ENCODE results near the gene GLCCI1.

Gene GLCCI1

GRCh38 chr7:8126601-8127167 lies 158.1 kb downstream of the GLCCI1 start:
- TF ChIP-seq GATA3 (IDR thresholded peaks at IDR 0.05; ENCODE audit: low read depth, low read length): no peak
- no peak for TF ChIP-seq GATA2 (IDR thresholded peaks at IDR 0.05; ENCODE audit: low read depth, low read length)

GRCh38 chr7:8128449-8129317 lies 160.1 kb downstream of the GLCCI1 start:
- TF ChIP-seq GATA3 (IDR thresholded peaks at IDR 0.05; ENCODE audit: low read depth, low read length) (no peak), GATA2 (IDR thresholded peaks at IDR 0.05; ENCODE audit: low read depth, low read length) (no peak)

GRCh38 chr7:8129318-8129659 lies 160.7 kb downstream of the GLCCI1 start:
- TF ChIP-seq GATA2 (IDR thresholded peaks at IDR 0.05; ENCODE audit: low read depth, low read length) (no peak), GATA3 (IDR thresholded peaks at IDR 0.05; ENCODE audit: low read depth, low read length) (no peak)

GRCh38 chr7:8130663-8131062 lies 162.1 kb downstream of the GLCCI1 start:
- TF ChIP-seq GATA2 (IDR thresholded peaks at IDR 0.05; ENCODE audit: low read depth, low read length) (no peak), GATA3 (IDR thresholded peaks at IDR 0.05; ENCODE audit: low read depth, low read length) (no peak)

GRCh38 chr7:8131694-8132605 lies 163.4 kb downstream of the GLCCI1 start:
- TF ChIP-seq GATA3 (IDR thresholded peaks at IDR 0.05; ENCODE audit: low read depth, low read length): no peak
- no peak for TF ChIP-seq GATA2 (IDR thresholded peaks at IDR 0.05; ENCODE audit: low read depth, low read length)

- TF ChIP-seq GATA3 (IDR thresholded peaks at IDR 0.05; ENCODE audit: low read depth, low read length) (no peak), GATA2 (IDR thresholded peaks at IDR 0.05; ENCODE audit: low read depth, low read length) (no peak)
These were observed 164.7 kb downstream of the GLCCI1 start for GRCh38 chr7:8133188-8133848.

GRCh38 chr7:8134089-8134733 lies 165.6 kb downstream of the GLCCI1 start:
- TF ChIP-seq GATA2 (IDR thresholded peaks at IDR 0.05; ENCODE audit: low read depth, low read length) (no peak), GATA3 (IDR thresholded peaks at IDR 0.05; ENCODE audit: low read depth, low read length) (no peak)

- TF ChIP-seq GATA3 (IDR thresholded peaks at IDR 0.05; ENCODE audit: low read depth, low read length) (no peak), GATA2 (IDR thresholded peaks at IDR 0.05; ENCODE audit: low read depth, low read length) (no peak)
These were observed 166.8 kb downstream of the GLCCI1 start for GRCh38 chr7:8135417-8135816.

- TF ChIP-seq GATA3 (IDR thresholded peaks at IDR 0.05; ENCODE audit: low read depth, low read length) (no peak), GATA2 (IDR thresholded peaks at IDR 0.05; ENCODE audit: low read depth, low read length) (no peak)
These were observed 167.6 kb downstream of the GLCCI1 start for GRCh38 chr7:8136051-8136730.

Data from SH-SY5Y (cell line).